ENCODE data around the gene AGBL1.

DNA sequence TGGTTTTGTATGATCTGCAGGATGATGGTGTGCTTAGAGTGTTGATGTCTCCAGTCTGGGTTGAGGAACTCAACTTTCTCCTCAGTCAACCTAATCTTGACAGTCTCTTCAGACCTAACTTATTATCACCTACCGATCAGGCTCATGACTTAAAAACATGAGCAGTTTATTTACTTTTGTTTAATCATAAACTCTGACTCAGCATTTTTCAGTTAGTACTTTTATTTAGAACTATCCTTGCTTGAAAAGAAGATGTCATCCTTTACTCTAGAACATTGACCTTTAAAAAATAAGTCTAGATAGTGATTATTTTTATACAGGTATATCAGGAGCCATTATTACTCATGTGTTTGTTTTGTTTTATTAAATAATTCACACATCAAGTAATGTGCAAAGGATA is 414.8 kb downstream of the AGBL1 start:
- no peak for TF ChIP-seq POLR2AphosphoS5 (IDR thresholded peaks at IDR 0.05)
- TF ChIP-seq, protein P1, sequence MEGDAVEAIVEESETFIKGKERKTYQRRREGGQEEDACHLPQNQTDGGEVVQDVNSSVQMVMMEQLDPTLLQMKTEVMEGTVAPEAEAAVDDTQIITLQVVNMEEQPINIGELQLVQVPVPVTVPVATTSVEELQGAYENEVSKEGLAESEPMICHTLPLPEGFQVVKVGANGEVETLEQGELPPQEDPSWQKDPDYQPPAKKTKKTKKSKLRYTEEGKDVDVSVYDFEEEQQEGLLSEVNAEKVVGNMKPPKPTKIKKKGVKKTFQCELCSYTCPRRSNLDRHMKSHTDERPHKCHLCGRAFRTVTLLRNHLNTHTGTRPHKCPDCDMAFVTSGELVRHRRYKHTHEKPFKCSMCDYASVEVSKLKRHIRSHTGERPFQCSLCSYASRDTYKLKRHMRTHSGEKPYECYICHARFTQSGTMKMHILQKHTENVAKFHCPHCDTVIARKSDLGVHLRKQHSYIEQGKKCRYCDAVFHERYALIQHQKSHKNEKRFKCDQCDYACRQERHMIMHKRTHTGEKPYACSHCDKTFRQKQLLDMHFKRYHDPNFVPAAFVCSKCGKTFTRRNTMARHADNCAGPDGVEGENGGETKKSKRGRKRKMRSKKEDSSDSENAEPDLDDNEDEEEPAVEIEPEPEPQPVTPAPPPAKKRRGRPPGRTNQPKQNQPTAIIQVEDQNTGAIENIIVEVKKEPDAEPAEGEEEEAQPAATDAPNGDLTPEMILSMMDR (IDR thresholded peaks at IDR 0.05): no peak

All from transverse colon (tissue), 4 donors.